ENCODE results near the gene DNAJC3.
"Not testable (repeated sequence)": the region's sequence is repeated elsewhere in the genome, so short reads cannot be mapped to it uniquely, and the experiment has no call there.

Gene DNAJC3

GRCh38 chr13:95740071-95740978 is 63.4 kb downstream of the DNAJC3 start:
- H3K27ac Mint-ChIP-seq (ENCODE audit: low read depth); H3K4me3 Mint-ChIP-seq; DNase-seq (ENCODE audit: low spot score in 2 of 2); H3K36me3 Mint-ChIP-seq (ENCODE audit: insufficient read depth); H3K27me3 Mint-ChIP-seq; H3K9me3 Mint-ChIP-seq; ATAC-seq (replicated peaks; ENCODE audit: extremely low read depth, poor library complexity, severe bottlenecking): not testable (repeated sequence)
- H3K4me1 Mint-ChIP-seq, result peaks cover 22% of the 10 kb centered on the region

DNA sequence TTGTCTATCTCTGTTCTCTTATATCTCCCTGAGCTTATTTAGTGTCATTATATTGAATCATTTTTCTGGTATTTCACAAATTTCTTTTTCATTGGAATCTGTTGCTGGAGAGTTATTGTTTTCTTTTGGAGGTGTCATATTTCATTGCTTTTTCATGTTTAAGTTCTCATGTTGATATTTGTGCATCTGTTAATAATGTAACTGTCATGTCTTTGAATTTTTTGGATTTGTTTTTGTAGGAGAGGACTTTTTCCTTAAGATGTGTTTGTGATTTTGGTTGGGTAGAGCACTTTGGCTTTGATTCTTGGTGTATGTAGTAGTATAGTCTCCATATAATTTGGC is 64.0 kb downstream of the DNAJC3 start:
- ATAC-seq (replicated peaks; ENCODE audit: extremely low read depth, poor library complexity, severe bottlenecking), result no peak
- no peaks in the 10 kb centered on the region for H3K9me3 Mint-ChIP-seq
- DNase-seq (ENCODE audit: low spot score in 2 of 2), result no peak
- no peaks in the 10 kb centered on the region for H3K27me3 Mint-ChIP-seq
- H3K4me3 Mint-ChIP-seq, result no peak overlapping the region
- peaks cover 27% of the 10 kb centered on the region for H3K4me1 Mint-ChIP-seq
- peaks cover 4% of the 10 kb centered on the region for H3K36me3 Mint-ChIP-seq (ENCODE audit: insufficient read depth)
- H3K27ac Mint-ChIP-seq (ENCODE audit: low read depth), result no peak overlapping the region

DNA sequence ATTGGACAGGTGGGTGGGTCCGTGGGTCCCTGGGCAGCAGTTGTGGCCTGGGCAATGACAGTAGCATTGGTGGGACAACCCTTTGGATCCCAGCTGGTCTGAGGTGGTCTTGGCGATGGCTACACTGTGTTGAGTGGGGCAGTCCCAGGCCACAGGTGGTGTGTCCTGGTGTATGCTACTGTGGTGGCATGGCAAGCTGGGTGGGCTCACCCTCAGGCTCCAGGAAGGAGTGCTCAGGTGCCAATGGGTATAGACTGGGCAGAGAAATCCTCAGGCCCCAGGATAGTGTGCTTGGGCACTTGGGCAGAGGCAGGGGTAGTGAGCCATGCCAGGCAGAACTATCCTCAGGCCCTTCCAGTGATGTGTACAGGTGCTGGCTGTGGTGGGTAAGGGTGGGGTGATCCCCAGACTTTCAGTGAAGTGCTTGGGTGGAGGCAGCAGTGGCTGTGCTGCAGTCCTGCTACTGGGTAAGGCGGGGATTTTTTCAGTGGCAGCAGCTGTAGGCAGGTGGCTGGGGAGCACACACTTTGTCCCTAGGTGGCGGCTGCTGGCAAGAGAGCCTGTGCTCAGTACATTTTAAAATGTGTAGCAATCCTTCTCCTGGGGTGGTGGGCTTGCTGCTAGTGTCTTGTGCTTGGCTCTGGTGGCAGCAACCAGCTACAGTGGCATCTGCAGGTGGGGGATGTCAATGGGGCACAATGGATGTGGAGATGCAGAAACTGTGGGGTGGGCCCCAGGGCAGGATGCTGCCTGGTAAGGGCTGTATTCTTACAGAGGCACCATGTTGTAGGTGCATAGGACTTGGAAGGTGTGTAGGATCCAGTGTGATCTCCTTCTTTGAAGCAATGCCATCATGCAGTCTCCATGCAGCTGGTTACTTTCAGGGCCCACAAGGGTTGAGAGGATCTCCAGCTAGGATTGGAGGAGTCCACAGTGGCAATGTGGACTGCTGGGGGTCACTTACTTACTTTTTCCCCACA is 64.9 kb downstream of the DNAJC3 start:
- H3K4me3 Mint-ChIP-seq, result no peak overlapping the region
- no peak overlapping the region for H3K27ac Mint-ChIP-seq (ENCODE audit: low read depth)
- peaks cover 4% of the 10 kb centered on the region for H3K36me3 Mint-ChIP-seq (ENCODE audit: insufficient read depth)
- DNase-seq (ENCODE audit: low spot score in 2 of 2) (no peak), ATAC-seq (replicated peaks; ENCODE audit: extremely low read depth, poor library complexity, severe bottlenecking) (no peak)
- no peaks in the 10 kb centered on the region for H3K9me3 Mint-ChIP-seq
- no peaks in the 10 kb centered on the region for H3K27me3 Mint-ChIP-seq
- peaks cover 27% of the 10 kb centered on the region for H3K4me1 Mint-ChIP-seq

- Mint-ChIP-seq H3K36me3 (ENCODE audit: insufficient read depth) (peaks cover 5% of the 10 kb centered on the region), H3K4me3 (no peak overlapping the region), H3K4me1 (peaks cover 36% of the 10 kb centered on the region), H3K9me3 (no peaks in the 10 kb centered on the region), H3K27me3 (no peaks in the 10 kb centered on the region), H3K27ac (ENCODE audit: low read depth) (no peak overlapping the region)
- ATAC-seq (replicated peaks; ENCODE audit: extremely low read depth, poor library complexity, severe bottlenecking) (no peak), DNase-seq (ENCODE audit: low spot score in 2 of 2) (no peak)
These were observed 66.3 kb downstream of the DNAJC3 start for GRCh38 chr13:95743192-95743591.

DNA sequence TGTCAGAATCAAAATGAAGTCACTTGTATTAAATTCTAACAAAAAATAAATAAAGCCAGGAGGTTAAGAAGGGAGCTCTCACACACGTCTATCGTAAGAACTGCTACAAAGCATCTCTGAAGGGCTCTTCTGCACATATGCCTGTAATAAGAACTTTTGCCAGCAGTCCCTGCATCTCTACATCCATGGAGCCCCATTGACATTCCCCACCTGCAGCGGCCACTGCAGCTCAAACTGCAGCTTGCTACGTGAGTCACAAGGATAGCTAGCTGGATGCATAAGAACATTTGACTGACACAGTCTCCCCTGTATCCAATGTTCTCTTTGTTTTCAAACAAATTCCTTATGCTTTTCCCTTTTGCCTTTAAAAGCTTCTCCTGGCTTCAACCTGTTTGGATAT is 68.3 kb downstream of the DNAJC3 start:
- Mint-ChIP-seq H3K27ac (ENCODE audit: low read depth) (no peak overlapping the region), H3K9me3 (no peaks in the 10 kb centered on the region), H3K36me3 (ENCODE audit: insufficient read depth) (peaks cover 7% of the 10 kb centered on the region), H3K4me1 (peaks cover 42% of the 10 kb centered on the region), H3K27me3 (no peaks in the 10 kb centered on the region), H3K4me3 (no peak overlapping the region)
- no peak for ATAC-seq (replicated peaks; ENCODE audit: extremely low read depth, poor library complexity, severe bottlenecking)
- no peak for DNase-seq (ENCODE audit: low spot score in 2 of 2)

DNA sequence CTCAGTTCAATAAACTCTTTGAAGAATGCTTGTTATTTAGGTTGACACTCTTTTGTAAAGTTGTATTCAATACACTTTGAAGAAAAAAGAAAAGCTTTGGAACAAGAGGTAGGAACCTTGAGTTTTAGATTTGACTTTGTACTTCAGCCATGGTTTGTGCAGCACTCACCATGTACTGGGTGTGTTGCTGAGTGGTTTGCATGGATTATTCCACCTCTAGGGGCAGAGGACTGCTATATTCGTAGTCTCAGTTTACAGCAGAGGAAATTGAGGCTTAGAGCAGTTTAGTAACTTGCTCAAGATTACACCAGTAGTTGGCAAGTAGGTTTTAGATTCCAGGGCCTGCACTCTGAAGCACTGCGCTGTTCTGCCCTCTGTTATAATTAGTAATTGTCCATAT is 68.8 kb downstream of the DNAJC3 start:
- no peak for DNase-seq (ENCODE audit: low spot score in 2 of 2)
- Mint-ChIP-seq H3K36me3 (ENCODE audit: insufficient read depth) (peaks cover 7% of the 10 kb centered on the region), H3K9me3 (no peaks in the 10 kb centered on the region), H3K4me1 (peaks cover 40% of the 10 kb centered on the region), H3K27ac (ENCODE audit: low read depth) (no peak overlapping the region), H3K4me3 (no peak overlapping the region), H3K27me3 (no peaks in the 10 kb centered on the region)
- no peak for ATAC-seq (replicated peaks; ENCODE audit: extremely low read depth, poor library complexity, severe bottlenecking)

DNA sequence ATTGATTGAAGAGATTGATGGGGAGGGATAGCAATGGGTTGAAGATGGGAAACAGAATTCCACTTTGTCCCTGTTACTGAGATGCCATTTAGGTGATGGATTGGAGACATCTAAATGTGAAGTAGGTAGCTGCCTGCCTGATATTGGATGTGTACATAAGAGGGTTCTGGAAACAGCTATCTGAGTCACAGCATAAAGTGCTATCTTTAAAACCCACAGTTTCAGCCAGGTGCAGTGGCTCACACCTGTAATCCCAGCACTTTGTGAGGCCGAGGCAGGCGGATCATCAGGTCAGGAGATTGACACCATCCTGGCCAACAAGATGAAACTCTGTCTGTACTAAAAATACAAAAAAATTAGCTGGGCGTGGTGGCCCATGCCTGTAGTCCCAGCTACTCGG is 72.6 kb downstream of the DNAJC3 start:
- Mint-ChIP-seq H3K4me3 (no peak overlapping the region), H3K4me1 (peaks cover 39% of the 10 kb centered on the region), H3K9me3 (no peaks in the 10 kb centered on the region), H3K36me3 (ENCODE audit: insufficient read depth) (peaks cover 7% of the 10 kb centered on the region), H3K27me3 (no peaks in the 10 kb centered on the region), H3K27ac (ENCODE audit: low read depth) (peak overlapping the region; percentile 4)
- DNase-seq (ENCODE audit: low spot score in 2 of 2) (no peak), ATAC-seq (replicated peaks; ENCODE audit: extremely low read depth, poor library complexity, severe bottlenecking) (no peak)

DNA sequence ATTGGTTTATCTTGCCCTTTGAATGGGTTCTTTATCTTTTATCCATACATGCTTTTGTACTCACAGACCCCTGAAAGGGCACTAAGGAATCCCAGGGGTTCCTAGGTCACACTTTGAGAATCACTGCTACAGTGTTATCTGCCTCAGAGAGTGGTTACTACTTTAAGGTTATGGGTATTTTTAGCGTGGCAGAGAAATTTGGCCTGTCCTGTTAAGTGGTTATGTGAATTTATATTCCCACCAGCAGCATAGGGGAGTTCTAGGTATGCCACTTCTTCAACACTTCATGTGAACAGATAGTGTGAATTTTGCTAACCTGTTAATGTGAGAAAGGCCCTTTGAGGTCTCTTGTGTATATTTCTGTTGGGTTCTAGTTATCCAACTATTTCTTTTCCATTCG is 75.7 kb downstream of the DNAJC3 start:
- no peak for DNase-seq (ENCODE audit: low spot score in 2 of 2)
- Mint-ChIP-seq H3K4me3 (no peak overlapping the region), H3K27me3 (no peaks in the 10 kb centered on the region), H3K36me3 (ENCODE audit: insufficient read depth) (peaks cover 6% of the 10 kb centered on the region), H3K9me3 (no peaks in the 10 kb centered on the region), H3K27ac (ENCODE audit: low read depth) (no peak overlapping the region), H3K4me1 (peaks cover 30% of the 10 kb centered on the region)
- no peak for ATAC-seq (replicated peaks; ENCODE audit: extremely low read depth, poor library complexity, severe bottlenecking)

DNA sequence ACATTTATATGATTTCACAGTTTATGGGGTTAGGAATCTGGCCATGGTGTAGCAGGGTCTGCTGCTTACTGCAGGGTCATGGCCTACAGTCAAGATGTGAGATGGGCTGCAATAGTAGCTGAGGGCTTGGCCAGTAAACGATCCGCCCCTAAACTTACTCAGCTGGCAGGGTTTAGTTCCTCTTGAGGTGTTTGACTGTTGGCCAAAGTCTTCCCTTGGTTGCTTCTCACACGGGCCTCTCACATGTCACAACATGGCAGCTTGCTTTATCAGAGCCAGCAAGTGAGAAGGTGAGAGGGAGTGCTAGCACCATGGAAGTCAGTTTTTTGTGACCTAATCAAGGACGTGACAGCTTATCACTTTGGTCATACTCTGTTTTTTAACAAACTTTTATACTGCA is 77.1 kb downstream of the DNAJC3 start:
- Mint-ChIP-seq H3K4me3 (no peak overlapping the region), H3K9me3 (no peaks in the 10 kb centered on the region), H3K27me3 (no peaks in the 10 kb centered on the region), H3K36me3 (ENCODE audit: insufficient read depth) (peaks cover 11% of the 10 kb centered on the region), H3K27ac (ENCODE audit: low read depth) (no peak overlapping the region), H3K4me1 (peaks cover 33% of the 10 kb centered on the region)
- ATAC-seq (replicated peaks; ENCODE audit: extremely low read depth, poor library complexity, severe bottlenecking) (no peak), DNase-seq (ENCODE audit: low spot score in 2 of 2) (no peak)

GRCh38 chr13:95756072-95756471 is 79.1 kb downstream of the DNAJC3 start:
- Mint-ChIP-seq H3K27ac (ENCODE audit: low read depth) (peak overlapping the region; percentile 5), H3K4me1 (peaks cover 25% of the 10 kb centered on the region), H3K9me3 (no peaks in the 10 kb centered on the region), H3K36me3 (ENCODE audit: insufficient read depth) (peaks cover 12% of the 10 kb centered on the region), H3K27me3 (no peaks in the 10 kb centered on the region), H3K4me3 (no peak overlapping the region)
- DNase-seq (ENCODE audit: low spot score in 2 of 2) (no peak), ATAC-seq (replicated peaks; ENCODE audit: extremely low read depth, poor library complexity, severe bottlenecking) (no peak)

DNA sequence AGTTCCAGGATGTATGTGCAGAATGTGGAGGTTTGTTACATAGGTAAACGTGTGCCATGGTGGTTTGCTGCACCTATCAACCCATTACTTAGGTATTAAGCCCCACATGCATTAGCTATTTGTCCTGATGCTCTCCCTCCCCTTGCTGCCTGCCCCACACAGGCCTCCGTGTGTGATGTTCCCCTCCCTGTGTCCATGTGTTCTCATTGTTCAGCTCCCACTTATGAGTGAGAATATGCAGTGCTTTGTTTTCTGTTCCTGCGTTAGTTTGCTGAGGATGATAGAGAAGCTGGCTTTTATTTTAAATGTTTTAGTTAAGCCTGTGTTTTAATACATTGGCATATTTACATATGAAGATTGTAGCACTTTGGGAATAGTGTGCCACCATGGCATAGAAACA is 85.7 kb downstream of the DNAJC3 start:
- not testable (repeated sequence) for H3K27me3 Mint-ChIP-seq; H3K4me1 Mint-ChIP-seq; DNase-seq (ENCODE audit: low spot score in 2 of 2); H3K9me3 Mint-ChIP-seq; H3K4me3 Mint-ChIP-seq; H3K27ac Mint-ChIP-seq (ENCODE audit: low read depth); ATAC-seq (replicated peaks; ENCODE audit: extremely low read depth, poor library complexity, severe bottlenecking)
- H3K36me3 Mint-ChIP-seq (ENCODE audit: insufficient read depth), result peaks cover 36% of the 10 kb centered on the region

DNA sequence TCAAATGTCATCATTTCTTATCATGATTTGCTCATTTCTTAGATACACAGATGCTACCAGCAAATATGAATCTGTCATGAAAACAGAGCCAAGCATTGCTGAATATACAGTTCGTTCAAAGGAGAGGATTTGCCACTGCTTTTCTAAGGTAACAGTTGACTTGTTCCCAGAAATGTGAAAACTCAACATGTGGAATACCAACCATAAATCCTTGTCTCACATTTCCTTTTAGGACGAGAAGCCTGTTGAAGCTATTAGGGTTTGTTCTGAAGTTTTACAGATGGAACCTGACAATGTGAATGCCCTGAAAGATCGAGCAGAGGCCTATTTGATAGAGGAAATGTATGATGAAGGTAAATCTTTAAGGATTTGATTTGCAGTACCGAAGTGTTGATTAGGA is 86.7 kb downstream of the DNAJC3 start:
- H3K27ac Mint-ChIP-seq (ENCODE audit: low read depth), result no peak overlapping the region
- H3K9me3 Mint-ChIP-seq, result no peaks in the 10 kb centered on the region
- DNase-seq (ENCODE audit: low spot score in 2 of 2) (no peak), ATAC-seq (replicated peaks; ENCODE audit: extremely low read depth, poor library complexity, severe bottlenecking) (no peak)
- no peaks in the 10 kb centered on the region for H3K4me1 Mint-ChIP-seq
- no peaks in the 10 kb centered on the region for H3K27me3 Mint-ChIP-seq
- no peak overlapping the region for H3K4me3 Mint-ChIP-seq
- peaks cover 34% of the 10 kb centered on the region for H3K36me3 Mint-ChIP-seq (ENCODE audit: insufficient read depth)

DNA sequence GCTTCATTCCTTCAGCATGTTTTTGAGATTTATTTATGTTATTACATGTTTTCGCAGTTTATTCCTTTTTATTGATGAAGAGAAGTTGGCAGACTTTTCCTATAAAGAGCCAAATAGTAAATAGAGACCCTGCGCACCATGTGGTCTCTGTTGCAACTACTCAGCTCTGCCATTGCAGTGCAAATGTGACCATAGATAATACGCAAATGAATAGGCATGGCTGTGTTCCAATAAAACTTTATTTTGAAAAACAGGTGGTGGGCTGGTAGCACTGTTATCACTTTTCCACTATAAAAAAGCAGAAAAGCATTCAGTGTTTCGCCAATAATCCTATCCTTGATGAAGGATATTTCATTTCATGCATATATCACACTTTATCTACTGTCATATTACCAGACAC is 95.0 kb downstream of the DNAJC3 start:
- Mint-ChIP-seq H3K27me3 (no peaks in the 10 kb centered on the region), H3K36me3 (ENCODE audit: insufficient read depth) (peaks cover 20% of the 10 kb centered on the region), H3K4me1 (peaks cover 23% of the 10 kb centered on the region), H3K9me3 (no peaks in the 10 kb centered on the region), H3K4me3 (no peak overlapping the region), H3K27ac (ENCODE audit: low read depth) (no peak overlapping the region)
- no peak for ATAC-seq (replicated peaks; ENCODE audit: extremely low read depth, poor library complexity, severe bottlenecking)
- no peak for DNase-seq (ENCODE audit: low spot score in 2 of 2)
